Loucy (cell line): Measurements from ENCODE around the gene LGALS3BP.

ENCODE experiments used
- CTCF ChIP-seq: fragments of 200-600 bp; sonication (generic); conservative IDR thresholded peaks from 2 replicates; pipeline ENCODE4 v1.5.1; 2014; ENCODE audit warnings: mild to moderate bottlenecking, antibody characterized with exemption, low read length
- EZH2phosphoT487 ChIP-seq: fragments of 200-600 bp; IDR thresholded peaks from 2 replicates; pipeline ENCODE4 v1.6.1; 2018; ENCODE audit warnings: antibody characterized with exemption, mild to moderate bottlenecking, moderate library complexity, borderline replicate concordance

DNA sequence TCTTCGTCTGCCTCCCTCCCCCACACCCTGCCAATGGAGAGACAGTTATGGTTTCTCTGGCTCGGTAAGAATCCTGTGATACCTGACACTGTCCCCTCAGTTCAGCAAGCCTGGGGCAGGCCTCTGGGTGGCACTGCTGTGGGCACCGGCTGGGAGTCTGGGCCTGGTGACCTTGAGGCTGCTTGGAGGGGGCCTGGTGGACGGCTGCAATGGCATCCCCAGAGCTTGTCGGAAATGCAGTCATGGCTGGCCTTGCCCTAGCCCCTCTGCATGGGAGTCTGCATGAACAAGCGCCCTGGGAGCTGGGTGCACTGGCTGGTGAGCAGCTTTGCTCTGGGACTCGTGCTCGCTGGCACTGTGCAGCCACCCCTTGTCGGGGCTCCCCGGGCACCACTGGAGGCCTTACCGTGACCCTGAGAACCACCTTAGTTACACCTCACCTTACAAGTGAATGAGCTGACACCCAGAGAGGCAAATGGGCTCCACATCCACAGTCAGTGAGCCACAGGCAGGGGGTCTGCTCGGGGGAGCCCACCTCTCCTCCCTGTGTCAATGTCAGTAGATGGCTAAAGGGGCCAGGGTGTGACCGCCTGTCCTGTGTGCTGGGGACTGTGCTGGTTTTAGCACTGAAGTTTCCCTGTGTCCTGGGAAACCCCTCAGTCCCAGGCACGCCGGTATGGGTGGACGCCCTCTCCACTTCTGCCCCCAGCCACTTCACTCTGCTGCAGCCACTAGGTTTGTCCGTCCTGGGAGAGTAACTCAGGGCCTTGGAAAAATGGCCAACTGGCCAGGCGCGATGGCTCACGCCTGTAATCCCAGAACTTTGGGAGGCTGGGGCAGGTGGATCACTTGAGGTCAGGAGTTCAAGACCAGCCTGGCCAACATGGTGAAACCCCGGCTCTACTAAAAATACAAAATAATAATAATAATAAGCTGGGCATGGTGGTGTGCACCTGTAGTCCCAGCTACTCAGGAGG, 1.4 kb downstream of the LGALS3BP start:
- TF ChIP-seq CTCF, result peak; percentile 32
- no peak for TF ChIP-seq EZH2phosphoT487
